HG02943 (cell line): ENCODE measurements around the gene TMEM39B.
"Not testable (repeated sequence)": the region's sequence is repeated elsewhere in the genome, so short reads cannot be mapped to it uniquely, and the experiment has no call there.

Experiments used
- ATAC-seq: cut with Tn5 transposase; IDR thresholded peaks from one replicate; pipeline ENCODE4 v1.9.1; 2021; ENCODE audit warnings: mild to moderate bottlenecking, low read depth, moderate library complexity; ENCODE audit not compliant: unreplicated experiment

The TMEM39B gene

GRCh38 chr1:32072622-32073298 lies at the start of gene TMEM39B:
TSS of gene TMEM39B (plus strand) at chr1:32072939. CDS start at chr1:32073048, 109 bp downstream.
- peak; percentile 82 for ATAC-seq

- ATAC-seq: no peak
Observed at GRCh38 chr1:32023351-32023750, 49.4 kb upstream of the TMEM39B start.

DNA sequence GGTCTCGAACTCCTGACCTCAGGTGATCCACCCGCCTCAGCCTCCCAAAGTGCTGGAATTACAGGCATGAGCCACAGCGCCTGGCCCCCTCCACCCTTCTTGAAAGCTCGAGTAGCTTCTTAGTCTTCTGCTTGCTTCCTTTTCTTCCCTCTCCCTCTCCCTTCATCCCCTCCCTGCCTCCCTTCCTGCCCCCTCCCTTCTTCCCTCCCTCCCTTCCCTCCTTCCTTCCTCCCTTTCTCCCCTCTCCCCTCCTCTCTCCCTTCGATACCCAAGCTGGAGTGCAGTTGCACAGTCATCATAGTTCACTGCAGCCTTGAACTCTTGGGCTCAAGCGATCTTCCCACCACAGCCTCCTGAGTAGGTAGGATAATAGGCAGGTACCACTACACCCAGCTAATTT lies 47.2 kb upstream of the TMEM39B start:
- no peak for ATAC-seq

DNA sequence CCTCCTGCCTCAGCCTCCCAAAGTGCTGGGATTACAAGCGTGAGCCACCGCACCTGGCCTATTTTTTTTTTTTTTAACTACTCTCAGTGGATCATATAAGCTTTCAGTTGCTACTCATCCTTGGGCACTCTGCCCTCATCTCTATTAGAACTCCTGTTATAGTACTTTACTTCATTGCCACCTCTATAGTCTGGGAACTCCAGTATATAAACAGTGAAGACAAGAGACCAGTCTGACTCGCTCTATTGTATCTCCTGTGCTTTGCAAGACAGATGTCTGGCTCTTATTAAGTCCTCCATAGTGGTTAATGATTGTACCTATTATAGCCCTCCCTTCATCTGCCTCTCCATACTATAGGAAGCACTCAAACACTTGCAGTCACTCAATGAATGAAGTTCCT lies 44.0 kb upstream of the TMEM39B start:
- ATAC-seq: no peak

GRCh38 chr1:32031578-32032274 lies 41.0 kb upstream of the TMEM39B start:
- ATAC-seq: no peak

GRCh38 chr1:32032275-32032615 lies 40.5 kb upstream of the TMEM39B start:
- ATAC-seq: no peak

DNA sequence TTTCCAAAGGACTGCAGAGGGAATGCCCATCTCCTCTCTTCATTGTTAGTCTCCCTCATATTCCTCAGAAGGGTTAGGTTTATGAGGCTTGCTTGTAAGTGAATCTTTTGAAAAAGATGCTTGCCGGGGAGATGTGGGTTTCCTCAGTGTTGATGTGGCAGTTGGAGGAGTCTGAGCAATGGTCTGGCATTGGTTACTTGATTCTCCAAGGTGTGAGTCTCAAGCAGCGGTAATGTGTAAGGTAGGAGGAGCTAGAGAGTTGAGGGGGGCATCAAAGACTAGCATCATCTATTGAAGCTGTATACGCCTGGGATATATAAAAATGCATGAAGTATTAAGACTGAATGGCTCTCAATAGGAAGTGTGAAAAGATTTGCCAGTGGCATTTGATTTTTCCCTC lies 37.6 kb upstream of the TMEM39B start:
- no peak for ATAC-seq

- no peak for ATAC-seq
Observed at GRCh38 chr1:32040711-32041110, 32.0 kb upstream of the TMEM39B start.

DNA sequence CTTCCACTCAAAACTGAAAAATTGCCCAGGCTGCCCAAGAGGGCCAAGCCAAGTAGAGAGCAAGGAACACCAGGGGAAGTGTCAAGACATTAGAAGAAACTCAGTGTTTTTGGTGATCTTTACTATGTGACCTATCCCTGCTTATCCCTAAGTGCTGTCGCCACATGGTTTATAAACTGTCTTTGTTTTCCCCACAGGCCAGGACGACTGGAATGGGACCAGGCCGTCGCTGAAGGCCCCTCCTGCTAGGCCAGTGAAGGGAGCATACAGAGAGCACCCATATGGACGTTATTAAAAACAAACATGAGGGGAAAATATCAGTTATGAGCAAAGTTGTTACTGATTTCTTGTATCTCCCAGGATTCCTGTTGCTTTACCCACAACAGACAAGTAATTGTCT lies 30.4 kb upstream of the TMEM39B start:
- ATAC-seq: no peak

GRCh38 chr1:32044234-32044633 lies 28.5 kb upstream of the TMEM39B start:
- no peak for ATAC-seq

GRCh38 chr1:32045772-32046171 lies 27.0 kb upstream of the TMEM39B start:
- ATAC-seq: no peak

GRCh38 chr1:32047701-32048100 lies 25.0 kb upstream of the TMEM39B start:
- no peak for ATAC-seq

- no peak for ATAC-seq
Observed at GRCh38 chr1:32048440-32048839, 24.3 kb upstream of the TMEM39B start.

- ATAC-seq: no peak
Observed at GRCh38 chr1:32051706-32052105, 21.0 kb upstream of the TMEM39B start.

DNA sequence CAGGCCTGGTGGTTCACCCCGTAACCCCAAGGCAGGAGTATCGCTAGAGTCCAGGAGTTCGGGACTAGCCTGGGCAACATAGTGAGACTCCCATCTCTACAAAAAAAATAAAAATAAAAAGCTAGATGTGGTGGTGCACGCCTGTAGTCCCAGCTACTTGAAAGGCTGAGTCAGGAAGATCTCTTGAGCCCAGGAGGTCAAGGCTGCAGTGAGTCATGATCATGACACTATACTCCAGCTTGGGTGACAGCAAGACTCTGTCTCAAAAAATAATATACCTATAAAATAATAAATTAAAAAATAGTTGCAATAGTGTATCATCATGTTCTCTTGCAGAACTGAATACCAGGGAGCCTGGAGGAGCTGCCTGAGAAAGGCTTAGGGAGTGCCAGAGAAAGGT lies 19.9 kb upstream of the TMEM39B start:
- ATAC-seq: no peak

GRCh38 chr1:32055416-32055815 lies 17.3 kb upstream of the TMEM39B start:
- no peak for ATAC-seq

GRCh38 chr1:32056598-32056997 lies 16.1 kb upstream of the TMEM39B start:
- ATAC-seq: no peak

DNA sequence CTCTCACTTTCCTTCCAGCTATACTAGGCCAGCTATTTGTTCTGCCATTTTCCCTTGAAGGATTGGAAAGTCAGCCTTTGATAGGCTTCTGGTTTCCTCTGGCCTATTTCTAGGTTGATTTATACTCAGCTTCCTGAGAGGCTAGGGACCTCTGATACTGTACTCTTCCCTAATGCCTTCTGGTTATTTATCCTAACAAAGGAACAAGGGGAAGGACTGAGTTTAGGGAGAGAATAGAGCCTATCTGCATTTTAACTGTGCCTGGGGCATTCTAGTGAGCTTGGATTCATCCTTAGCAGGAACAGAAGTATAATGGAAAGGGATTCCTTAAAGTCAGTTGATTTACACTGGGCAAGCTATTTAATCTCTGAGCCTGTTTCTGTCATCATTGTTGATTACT lies 11.8 kb upstream of the TMEM39B start:
- no peak for ATAC-seq

DNA sequence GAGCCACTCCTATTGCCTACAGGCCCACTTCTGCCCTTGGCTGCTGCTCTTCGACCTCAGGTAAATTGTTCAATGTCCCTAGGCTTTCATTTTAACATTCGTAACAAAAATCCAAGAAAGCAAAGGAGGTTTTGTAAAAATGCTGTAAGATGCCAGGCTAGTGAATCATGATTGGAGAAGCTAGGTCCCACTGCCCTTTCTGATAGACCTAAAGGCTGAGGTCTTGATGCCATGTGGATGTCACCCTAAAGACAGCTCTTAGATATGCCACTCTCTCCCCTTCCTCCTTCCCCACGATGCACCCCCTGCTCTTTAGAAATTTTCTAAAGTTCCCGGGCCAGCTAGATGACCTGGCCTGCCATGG lies 9.9 kb upstream of the TMEM39B start:
- ATAC-seq: no peak

DNA sequence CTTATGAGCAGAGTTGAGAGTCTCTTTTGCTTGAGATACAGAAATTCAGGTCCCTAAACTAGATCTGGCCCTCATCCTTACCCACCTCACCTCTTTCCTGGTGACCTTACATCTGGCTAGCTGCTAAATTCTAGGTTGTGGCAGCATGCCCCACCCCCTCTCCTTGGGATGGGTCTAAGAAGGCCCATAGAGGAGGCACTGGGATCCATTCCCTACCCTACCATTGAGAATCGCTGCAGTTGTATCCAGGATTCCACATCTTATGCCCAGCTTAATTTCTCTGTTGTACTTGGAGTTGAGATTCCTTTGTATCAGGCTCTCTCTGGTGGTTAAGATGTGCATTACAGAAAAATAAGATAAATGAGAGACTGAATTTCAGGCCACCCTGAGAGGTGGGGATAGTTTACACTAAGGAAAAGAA lies 9.5 kb upstream of the TMEM39B start:
- ATAC-seq: no peak

GRCh38 chr1:32065613-32066488 lies 6.9 kb upstream of the TMEM39B start:
- not testable (repeated sequence) for ATAC-seq
